Lung (tissue), 12 donors: ENCODE data around the gene CANT1. TPM values are rescaled to one million over a fixed set of nuclear protein-coding genes. Genes with fewer than 3 reads are reported as not detected.
A peak's percentile ranks its signal among the peaks of the same experiment; 100 is the strongest.

Source experiments
- ATAC-seq: fragments of 200-7000 bp; cut with Tn5 transposase; one replicate; pipeline ENCODE4 v1.9.1; 2020; ENCODE audit warnings: moderate number of reproducible peaks; ENCODE audit not compliant: insufficient read depth, low FRiP score
- DNase-seq, 3 donors: peaks; one replicate each; pipeline ENCODE4 v3.0.0-alpha.2; 2013 to 2017
- H3K27ac ChIP-seq, 2 donors: one replicate each; pipeline ENCODE4 v1.5.1; 2013; ENCODE audit warnings: mild to moderate bottlenecking in 2 of 2, moderate library complexity in 2 of 2, control low read depth in 1 of 2, inconsistent platforms in 1 of 2, low read depth in 1 of 2, low read length in 1 of 2
- H3K27me3 ChIP-seq, 3 donors: one replicate each; pipeline ENCODE4 v1.5.1; 2013; ENCODE audit warnings: low read length in 2 of 3; ENCODE audit not compliant: control insufficient read depth in 3 of 3, insufficient read depth in 3 of 3
- H3K36me3 ChIP-seq, 4 donors: one replicate each; pipeline ENCODE4 v1.5.1; 2013; ENCODE audit warnings: low read length in 4 of 4, mild to moderate bottlenecking in 1 of 4, moderate library complexity in 1 of 4; ENCODE audit not compliant: control insufficient read depth in 4 of 4, insufficient read depth in 4 of 4
- H3K4me1 ChIP-seq, 5 donors: one replicate each; pipeline ENCODE4 v1.5.1; 2013; ENCODE audit warnings: low read length in 5 of 5, mild to moderate bottlenecking in 2 of 5, moderate library complexity in 1 of 5; ENCODE audit not compliant: control insufficient read depth in 5 of 5, insufficient read depth in 5 of 5
- H3K4me3 ChIP-seq: one replicate; pipeline ENCODE4 v1.5.1; 2013; ENCODE audit warnings: mild to moderate bottlenecking, control low read depth, moderate library complexity
- H3K9ac ChIP-seq, 2 donors: one replicate each; pipeline ENCODE4 v1.5.1; 2013; ENCODE audit warnings: low read length in 2 of 2, control low read depth in 1 of 2; ENCODE audit not compliant: insufficient read depth in 1 of 2
- H3K9me3 ChIP-seq, 4 donors: one replicate each; pipeline ENCODE4 v1.5.1; 2013; ENCODE audit warnings: low read length in 3 of 4, mild to moderate bottlenecking in 1 of 4, moderate library complexity in 1 of 4; ENCODE audit not compliant: control insufficient read depth in 4 of 4, insufficient read depth in 3 of 4
- WGBS, 2 donors: extraction: QIAGEN DNeasy Blood & Tissue Kit; methylation state at CpG; one replicate each; pipeline ENCODE4 v1.1.7; 2013; 5-methylcytosine and 5-hydroxymethylcytosine counted together
- polyA plus RNA-seq, 2 donors: library from polyadenylated mRNA; stranded (reverse); fragments of 200-250 nt; gene quantifications; one replicate each; pipeline ENCODE4 v1.2.1, GENCODE V29; 2013
- total RNA-seq, 2 donors: library from RNA; depleted of rRNA in 1 of 2; stranded (reverse); fragments of >200 nt in 1 of 2; gene quantifications; one replicate each; pipeline ENCODE4 v1.2.1, GENCODE V29; 2014 to 2021
- TF ChIP-seq, protein P1 (sequence below): IDR thresholded peaks from 2 replicates; pipeline ENCODE4 v1.5.1; 2012; ENCODE audit warnings: mild to moderate bottlenecking; ENCODE audit errors: control extremely low read depth, extremely low read depth
- donor health status: control.
- donor health status: control.
- donor health status: Bipolar disorder and iron deficiency.
- donor health status: healthy.
- donor health status: DM: yes; HTN: yes; CAD: no.

The CANT1 gene
- total and polyA plus RNA-seq, 4 donors, result 8.5 to 75.8 (median 48.7) TPM

GRCh38 chr17:78974635-78975591 is 34.7 kb downstream of the CANT1 start:
- peak; percentile 35 for ATAC-seq
- Histone ChIP-seq H3K4me3 (no peak overlapping the region), H3K27me3 (no peaks in the 10 kb centered on the region), H3K36me3 (peaks cover 0 to 9% (median 5%) of the 10 kb centered on the region in 4 donors), H3K9me3 (no peaks in the 10 kb centered on the region), H3K4me1 (peaks cover 9 to 50% (median 24%) of the 10 kb centered on the region in 5 donors), H3K27ac (peak overlapping the region in 1 of 2 donors; percentile 22), H3K9ac (peak overlapping the region in 1 of 2 donors; percentile 42)
- TF ChIP-seq, protein P1, sequence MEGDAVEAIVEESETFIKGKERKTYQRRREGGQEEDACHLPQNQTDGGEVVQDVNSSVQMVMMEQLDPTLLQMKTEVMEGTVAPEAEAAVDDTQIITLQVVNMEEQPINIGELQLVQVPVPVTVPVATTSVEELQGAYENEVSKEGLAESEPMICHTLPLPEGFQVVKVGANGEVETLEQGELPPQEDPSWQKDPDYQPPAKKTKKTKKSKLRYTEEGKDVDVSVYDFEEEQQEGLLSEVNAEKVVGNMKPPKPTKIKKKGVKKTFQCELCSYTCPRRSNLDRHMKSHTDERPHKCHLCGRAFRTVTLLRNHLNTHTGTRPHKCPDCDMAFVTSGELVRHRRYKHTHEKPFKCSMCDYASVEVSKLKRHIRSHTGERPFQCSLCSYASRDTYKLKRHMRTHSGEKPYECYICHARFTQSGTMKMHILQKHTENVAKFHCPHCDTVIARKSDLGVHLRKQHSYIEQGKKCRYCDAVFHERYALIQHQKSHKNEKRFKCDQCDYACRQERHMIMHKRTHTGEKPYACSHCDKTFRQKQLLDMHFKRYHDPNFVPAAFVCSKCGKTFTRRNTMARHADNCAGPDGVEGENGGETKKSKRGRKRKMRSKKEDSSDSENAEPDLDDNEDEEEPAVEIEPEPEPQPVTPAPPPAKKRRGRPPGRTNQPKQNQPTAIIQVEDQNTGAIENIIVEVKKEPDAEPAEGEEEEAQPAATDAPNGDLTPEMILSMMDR, result no peak
- 68 to 77% methylated on average over 30 of the region's 30 CpGs for WGBS, 2 donors
- DNase-seq, result peak; percentile 65 to 90 (median 86)

- 82 to 87% methylated on average over 23 of the region's 23 CpGs for WGBS, 2 donors
- H3K27ac ChIP-seq, result no peak overlapping the region
- H3K4me3 ChIP-seq, result no peak overlapping the region
- no peaks in the 10 kb centered on the region for H3K27me3 ChIP-seq
- peaks cover 0 to 10% (median 5%) of the 10 kb centered on the region in 4 donors for H3K36me3 ChIP-seq
- TF ChIP-seq, protein P1, result no peak
- DNase-seq, result no peak
- no peaks in the 10 kb centered on the region for H3K9me3 ChIP-seq
- H3K9ac ChIP-seq, result no peak overlapping the region
- peaks cover 6 to 43% (median 21%) of the 10 kb centered on the region in 5 donors for H3K4me1 ChIP-seq
- no peak for ATAC-seq
Measured at GRCh38 chr17:78973792-78974520, 35.6 kb downstream of the CANT1 start.

DNA sequence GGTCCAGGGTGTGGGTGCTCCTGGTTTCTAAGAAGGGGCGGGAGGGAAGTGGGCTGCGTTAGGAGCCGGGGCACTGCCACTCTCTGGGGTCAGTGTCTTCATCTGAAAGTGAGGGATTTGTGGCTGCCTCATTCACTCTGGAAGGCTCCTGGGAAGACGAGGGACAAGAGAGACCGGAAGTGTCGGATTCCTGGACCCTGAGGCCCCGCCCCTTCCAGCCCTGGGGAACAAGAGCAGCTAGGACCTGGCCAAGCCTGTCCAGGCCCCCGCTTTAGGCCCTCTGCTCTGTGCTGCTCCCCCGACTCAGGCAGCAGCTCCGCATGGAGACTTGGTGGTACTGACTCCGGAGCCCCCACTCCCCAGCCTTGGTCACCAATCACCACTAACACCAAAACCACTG is 36.4 kb downstream of the CANT1 start:
- Histone ChIP-seq H3K27me3 (no peaks in the 10 kb centered on the region), H3K27ac (no peak overlapping the region), H3K9me3 (no peaks in the 10 kb centered on the region), H3K4me3 (no peak overlapping the region), H3K4me1 (peaks cover 1 to 39% (median 17%) of the 10 kb centered on the region in 5 donors), H3K36me3 (peaks cover 0 to 9% (median 5%) of the 10 kb centered on the region in 4 donors), H3K9ac (no peak overlapping the region)
- WGBS, 2 donors, result 75% methylated on average over 11 of the region's 11 CpGs
- ATAC-seq, result no peak
- peak in 1 of 3 donors; percentile 37 for DNase-seq
- TF ChIP-seq, protein P1, result no peak
